GM12878 (cell line): ENCODE measurements around the gene OLR1. TPM values are rescaled to one million over a fixed set of nuclear protein-coding genes. Genes with fewer than 3 reads are reported as not detected.
"Not testable (repeated sequence)": the region's sequence is repeated elsewhere in the genome, so short reads cannot be mapped to it uniquely, and the experiment has no call there.

Experiments used
- ATAC-seq: fragments of 200-7000 bp; cut with Tn5 transposase; 3 replicates; pipeline ENCODE4 v1.9.1; 2020; ENCODE audit warnings: mild to moderate bottlenecking, moderate library complexity
- BruUV-seq: library from RNA; stranded (reverse); fragments of 400-500 nt; replicated peaks from 2 replicates; lab custom pipeline; 2021; lab: Mats Ljungman, UMichigan
- CTCF ChIA-PET: fragments of 300-600 bp; sonication (Branson Sonifier 250); formaldehyde crosslinking; extraction: SDS; loops from one replicate; lab custom pipeline; 2021; ENCODE audit warnings: inconsistent platforms; lab: Yijun Ruan, JAX
- POLR2A ChIA-PET: fragments of 350-600 bp; formaldehyde crosslinking; extraction: SDS; loops from one replicate; lab custom pipeline; 2021; ENCODE audit warnings: inconsistent platforms; lab: Charles Lee
- RAD21 ChIA-PET: fragments of 300-600 bp; sonication (Branson Sonifier 250); formaldehyde crosslinking; loops from one replicate; lab custom pipeline; 2023; ENCODE audit warnings: antibody characterized with exemption; ENCODE audit not compliant: unreplicated experiment; lab: Charles Lee
- SMC1A ChIA-PET: fragments of 300-600 bp; sonication (Branson Sonifier 250); formaldehyde crosslinking; loops from one replicate; lab custom pipeline; 2023; ENCODE audit not compliant: unreplicated experiment, uncharacterized antibody; lab: Charles Lee
- DNase-seq: peaks from one replicate; pipeline ENCODE4 v3.0.0-alpha.2; 2011; ENCODE audit warnings: low read depth, low spot score
- FAIRE-seq: peaks from 3 replicates; lab custom pipeline; 2011; peaks lifted over from hg19 to GRCh38; lab: Jason Lieb, UNC
- H2AFZ ChIP-seq: 2 replicates; pipeline ENCODE4 v1.6.0; 2011; ENCODE audit warnings: low read depth, low read length, control low read depth; ENCODE audit not compliant: control insufficient read depth
- H3K27ac ChIP-seq: 2 replicates; pipeline ENCODE4 v1.5.1; 2011; ENCODE audit warnings: control low read depth; ENCODE audit not compliant: control insufficient read depth, insufficient read depth
- H3K27me3 ChIP-seq, 2 experiments: replicated peaks in 1 of 2; 2 replicates each; pipeline versions ENCODE4 v1.6.0 to v1.6.1; 2011; ENCODE audit warnings: low read length in 1 of 2; ENCODE audit not compliant: control insufficient read depth in 2 of 2, insufficient read depth in 2 of 2
- H3K36me3 ChIP-seq, 2 experiments: 2 replicates each; pipeline ENCODE4 v1.5.1; 2011; ENCODE audit warnings: low read length in 1 of 2; ENCODE audit not compliant: control insufficient read depth in 2 of 2, insufficient read depth in 2 of 2
- H3K4me1 ChIP-seq: 2 replicates; pipeline ENCODE4 v1.6.1; 2011; ENCODE audit warnings: mild to moderate bottlenecking, low read length, moderate library complexity, mixed read lengths; ENCODE audit not compliant: control insufficient read depth, insufficient read depth
- H3K4me2 ChIP-seq: 2 replicates; pipeline ENCODE4 v1.6.0; 2011; ENCODE audit warnings: control low read depth; ENCODE audit not compliant: control insufficient read depth, insufficient read depth
- H3K4me3 ChIP-seq: fragments of 200-600 bp; sonication (generic); 2 replicates; pipeline ENCODE4 v1.5.1; 2016
- H3K79me2 ChIP-seq: 2 replicates; pipeline ENCODE4 v1.6.0; 2011; ENCODE audit warnings: low read length; ENCODE audit not compliant: control insufficient read depth, insufficient read depth
- H3K9ac ChIP-seq: 2 replicates; pipeline ENCODE4 v1.8.0; 2011; ENCODE audit warnings: low read length, control low read depth, mixed read lengths; ENCODE audit not compliant: control insufficient read depth, insufficient read depth
- H3K9me3 ChIP-seq: replicated peaks from 3 replicates; pipeline ENCODE4 v1.5.1; 2011; ENCODE audit warnings: mild to moderate bottlenecking, low read length; ENCODE audit not compliant: control insufficient read depth, insufficient read depth
- H4K20me1 ChIP-seq: 2 replicates; pipeline ENCODE4 v1.6.0; 2011; ENCODE audit not compliant: control insufficient read depth, insufficient read depth
- CHD1 ChIP-seq: IDR thresholded peaks from 2 replicates; pipeline ENCODE4 v1.6.1; 2012; ENCODE audit warnings: low read depth, low read length, improper control_type of control experiment
- ETV6 ChIP-seq, 2 experiments: fragments of 450-650 bp in 1 of 2; IDR thresholded peaks in 1 of 2; conservative IDR thresholded peaks in 1 of 2; 2 replicates each; pipeline ENCODE4 v1.6.1; 2014; ENCODE audit warnings: antibody characterized with exemption in 1 of 2, borderline replicate concordance in 1 of 2, low read depth in 1 of 2, mild to moderate bottlenecking in 1 of 2, moderate library complexity in 1 of 2
- FOXM1 ChIP-seq: IDR thresholded peaks from 2 replicates; pipeline ENCODE4 v1.6.1; 2012; ENCODE audit warnings: low read depth, mild to moderate bottlenecking, inconsistent platforms, low read length, moderate library complexity
- HDAC6 ChIP-seq: fragments of 200-600 bp; sonication (generic); IDR thresholded peaks from one replicate; pipeline ENCODE4 v1.8.0; 2017; ENCODE audit warnings: antibody characterized with exemption; ENCODE audit not compliant: unreplicated experiment
- POLR2A ChIP-seq: IDR thresholded peaks from 2 replicates; pipeline ENCODE4 v1.6.1; 2011; ENCODE audit warnings: low read depth, mild to moderate bottlenecking, low read length
- RBBP5 ChIP-seq: fragments of 200-600 bp; sonication (generic); conservative IDR thresholded peaks from 2 replicates; pipeline ENCODE4 v1.6.1; 2016
- STAT1 ChIP-seq: fragments of 450-650 bp; conservative IDR thresholded peaks from 2 replicates; pipeline ENCODE4 v1.6.1; 2014; ENCODE audit warnings: antibody characterized with exemption, mild to moderate bottlenecking
- WGBS: methylation state at CpG from one replicate; pipeline ENCODE4 v1.1.6; 2016; ENCODE audit warnings: low lambda C conversion rate; ENCODE audit not compliant: insufficient replicate concordance, insufficient coverage; ENCODE audit errors: missing lambda C conversion rate; 5-methylcytosine and 5-hydroxymethylcytosine counted together
- in situ Hi-C: fragments of 300-500 bp; cut with MboI; formaldehyde crosslinking; loops from 9 replicates; pipeline ENCODE4 v1.14.3; 2018; ENCODE audit warnings: mixed read lengths
- intact Hi-C: fragments of 100-400 bp; cut with micrococcal nuclease; formaldehyde crosslinking; loops from one replicate; pipeline ENCODE4 v1.14.2; 2022; ENCODE audit not compliant: unreplicated experiment
- polyA plus RNA-seq, 11 experiments: library from polyadenylated mRNA; depleted of rRNA in 4 of 11; unstranded in 6 of 11; stranded (reverse) in 5 of 11; fragments of >200 nt; fragmentation: Nextera tagmentation in 4 of 11; fragmentation: Illumina TruSeq in 1 of 11; extraction: Ambion mirVana in 4 of 11; extraction: Trizol in 1 of 11; gene quantifications; 1 replicate in 1 of 11; 2 replicates in 10 of 11; pipeline versions ENCODE4 v1.2.1 to v1.2.3, GENCODE V29; 2011 to 2016; ENCODE audit warnings: inconsistent platforms in 2 of 11, missing spikeins in 2 of 11, low read depth in 1 of 11
- total RNA-seq, 4 experiments: library from RNA; depleted of rRNA in 3 of 4; stranded (reverse); fragments of >200 nt in 3 of 4; fragmentation: Illumina TruSeq in 1 of 4; extraction: Trizol in 1 of 4; gene quantifications; 2 replicates each; pipeline versions ENCODE4 v1.2.1 to v1.2.3, GENCODE V29; 2013 to 2021
- TF ChIP-seq, protein P1 (sequence below): fragments of 450-650 bp; IDR thresholded peaks from 2 replicates; pipeline ENCODE4 v1.6.1; 2016; ENCODE audit warnings: mild to moderate bottlenecking
- TF ChIP-seq, protein P2 (sequence below): IDR thresholded peaks from 2 replicates; pipeline ENCODE4 v1.6.1; 2012; ENCODE audit warnings: low read depth, low read length, improper control_type of control experiment

Gene OLR1
- total and polyA plus RNA-seq, 10 of the 15 experiments (the other 5 are each of a cell fraction or from before 2014, with no cell fraction given) = 0.08 TPM; not detected in 9

DNA sequence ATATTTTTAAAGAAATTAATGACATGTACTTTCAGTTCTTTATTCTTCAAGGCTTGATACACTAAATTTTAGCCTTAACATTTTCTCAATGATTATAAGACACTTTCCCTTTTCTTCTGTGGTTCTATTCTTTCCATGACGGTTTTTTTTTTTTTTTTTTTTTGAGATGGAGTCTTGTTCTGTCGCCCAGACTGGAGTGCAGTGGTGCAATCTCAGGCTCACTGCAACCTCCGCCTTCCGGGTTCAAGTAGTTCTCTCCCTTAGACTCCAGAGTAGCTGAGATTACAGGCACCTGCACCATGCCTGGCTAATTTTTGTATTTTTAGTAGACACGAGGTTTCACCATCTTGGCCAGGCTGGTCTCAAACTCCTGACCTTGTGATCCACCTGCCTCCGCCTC, 15.0 kb upstream of the OLR1 start:
- H3K9me3 ChIP-seq, H3K4me3 ChIP-seq, H3K79me2 ChIP-seq, ATAC-seq, H3K4me2 ChIP-seq, H3K27ac ChIP-seq, POLR2A ChIA-PET, DNase-seq, H3K27me3 ChIP-seq, FAIRE-seq, intact Hi-C loops, CTCF ChIA-PET, BruUV-seq, in situ Hi-C loops, H2AFZ ChIP-seq, H3K4me1 ChIP-seq, SMC1A ChIA-PET, H3K36me3 ChIP-seq, H3K9ac ChIP-seq, H4K20me1 ChIP-seq, RAD21 ChIA-PET: not testable (repeated sequence)
- 51% methylated on average over 3 of the region's 6 CpGs for WGBS

DNA sequence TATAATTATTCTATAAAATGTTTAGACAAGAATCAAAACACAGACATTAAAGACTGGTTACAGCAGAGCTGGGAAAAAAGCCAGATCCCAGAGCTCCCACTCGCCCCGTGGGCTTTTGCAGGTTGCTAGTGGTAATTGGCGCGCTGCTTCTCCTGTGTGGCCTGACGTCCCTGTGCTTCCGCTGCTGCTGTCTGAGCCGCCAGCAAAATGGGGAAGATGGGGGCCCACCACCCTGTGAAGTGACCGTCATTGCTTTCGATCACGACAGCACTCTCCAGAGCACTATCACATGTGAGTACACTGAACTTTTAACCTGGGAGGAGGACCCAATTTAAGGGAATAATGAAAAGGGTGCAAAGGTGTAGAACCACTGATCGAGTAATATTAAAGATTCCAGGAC, 14.4 kb upstream of the OLR1 start:
- H4K20me1 ChIP-seq = no peaks in the 10 kb centered on the region
- intact Hi-C loops (no loop called here), in situ Hi-C loops (no loop called here)
- no peaks in the 10 kb centered on the region for H3K36me3 ChIP-seq
- H3K79me2 ChIP-seq = no peaks in the 10 kb centered on the region
- H3K9me3 ChIP-seq = no peaks in the 10 kb centered on the region
- H3K4me1 ChIP-seq = no peaks in the 10 kb centered on the region
- POLR2A ChIA-PET = interaction anchor here (0.6 kb wide), 1 partner anchor 10 kb away, joined by 4 read pairs; no protein-coding TSS in a partner anchor
- 34% methylated on average over 11 of the region's 11 CpGs for WGBS
- H2AFZ ChIP-seq = 0 out of 2 replicates have a peak overlapping the region, but pooled peaks have one; percentile 1
- SMC1A ChIA-PET = no interaction called here
- ATAC-seq = no peak
- no peak overlapping the region for H3K4me3 ChIP-seq
- RAD21 ChIA-PET = no interaction called here
- no peak for FAIRE-seq
- CTCF ChIA-PET = no interaction called here
- BruUV-seq = no TSS peak
- no peak overlapping the region for H3K9ac ChIP-seq
- DNase-seq = no peak
- H3K27me3 ChIP-seq = no peaks in the 10 kb centered on the region; a peak in 1 of 4 replicates
- no peak overlapping the region for H3K27ac ChIP-seq
- TF ChIP-seq, protein P1, sequence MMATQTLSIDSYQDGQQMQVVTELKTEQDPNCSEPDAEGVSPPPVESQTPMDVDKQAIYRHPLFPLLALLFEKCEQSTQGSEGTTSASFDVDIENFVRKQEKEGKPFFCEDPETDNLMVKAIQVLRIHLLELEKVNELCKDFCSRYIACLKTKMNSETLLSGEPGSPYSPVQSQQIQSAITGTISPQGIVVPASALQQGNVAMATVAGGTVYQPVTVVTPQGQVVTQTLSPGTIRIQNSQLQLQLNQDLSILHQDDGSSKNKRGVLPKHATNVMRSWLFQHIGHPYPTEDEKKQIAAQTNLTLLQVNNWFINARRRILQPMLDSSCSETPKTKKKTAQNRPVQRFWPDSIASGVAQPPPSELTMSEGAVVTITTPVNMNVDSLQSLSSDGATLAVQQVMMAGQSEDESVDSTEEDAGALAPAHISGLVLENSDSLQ = no peak
- TF ChIP-seq RBBP5 = no peak
- TF ChIP-seq STAT1 = no peak
- TF ChIP-seq, protein P2, sequence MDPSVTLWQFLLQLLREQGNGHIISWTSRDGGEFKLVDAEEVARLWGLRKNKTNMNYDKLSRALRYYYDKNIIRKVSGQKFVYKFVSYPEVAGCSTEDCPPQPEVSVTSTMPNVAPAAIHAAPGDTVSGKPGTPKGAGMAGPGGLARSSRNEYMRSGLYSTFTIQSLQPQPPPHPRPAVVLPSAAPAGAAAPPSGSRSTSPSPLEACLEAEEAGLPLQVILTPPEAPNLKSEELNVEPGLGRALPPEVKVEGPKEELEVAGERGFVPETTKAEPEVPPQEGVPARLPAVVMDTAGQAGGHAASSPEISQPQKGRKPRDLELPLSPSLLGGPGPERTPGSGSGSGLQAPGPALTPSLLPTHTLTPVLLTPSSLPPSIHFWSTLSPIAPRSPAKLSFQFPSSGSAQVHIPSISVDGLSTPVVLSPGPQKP = no peak
- no peak for TF ChIP-seq POLR2A
- TF ChIP-seq HDAC6 = no peak
- no peak for TF ChIP-seq FOXM1
- TF ChIP-seq CHD1 = no peak
- TF ChIP-seq ETV6 (conservative IDR thresholded peaks at IDR 0.05 in 1 of 2, IDR thresholded peaks at IDR 0.05 in 1 of 2; ENCODE audit: borderline replicate concordance in 1 of 2, low read depth in 1 of 2) = no peak
- no peak overlapping the region for H3K4me2 ChIP-seq
